RPMI8226 (cell line): ENCODE measurements around the gene TMOD3.

Experiments used
- DNase-seq: peaks from one replicate; pipeline ENCODE4 v3.0.0-alpha.2; 2015

Gene TMOD3

GRCh38 chr15:51912528-51912927 is 83.1 kb downstream of the TMOD3 start:
- no peak for DNase-seq

GRCh38 chr15:51917493-51917892 is 88.0 kb downstream of the TMOD3 start:
- peak; percentile 48 for DNase-seq

- DNase-seq = no peak
These were observed 95.0 kb downstream of the TMOD3 start for GRCh38 chr15:51924156-51925068.

- DNase-seq = no peak
These were observed 97.4 kb downstream of the TMOD3 start for GRCh38 chr15:51926809-51927208.

GRCh38 chr15:51931016-51931415 is 101.6 kb downstream of the TMOD3 start:
- no peak for DNase-seq

- DNase-seq = no peak
These were observed 102.2 kb downstream of the TMOD3 start for GRCh38 chr15:51931638-51932037.

- no peak for DNase-seq
These were observed 102.7 kb downstream of the TMOD3 start for GRCh38 chr15:51932161-51932560.

- DNase-seq = no peak
These were observed 106.1 kb downstream of the TMOD3 start for GRCh38 chr15:51935466-51936104.

GRCh38 chr15:51936105-51936478 is 106.6 kb downstream of the TMOD3 start:
- DNase-seq = no peak

GRCh38 chr15:51938286-51938685 is 108.8 kb downstream of the TMOD3 start:
- no peak for DNase-seq

GRCh38 chr15:51939216-51939615 is 109.8 kb downstream of the TMOD3 start:
- no peak for DNase-seq

- DNase-seq = no peak
These were observed 117.7 kb downstream of the TMOD3 start for GRCh38 chr15:51947124-51947523.

- DNase-seq = no peak
These were observed 123.4 kb downstream of the TMOD3 start for GRCh38 chr15:51952805-51953204.

- no peak for DNase-seq
These were observed 126.1 kb downstream of the TMOD3 start for GRCh38 chr15:51955504-51955903.
